Caco-2 (cell line): ENCODE data around the gene EMP3. TPM values are rescaled to one million over a fixed set of nuclear protein-coding genes. Genes with fewer than 3 reads are reported as not detected.

ENCODE experiments used
- BruUV-seq: library from RNA; stranded (reverse); fragments of 400-500 nt; replicated peaks from 2 replicates; lab custom pipeline; 2021; lab: Mats Ljungman, UMichigan
- CTCF ChIA-PET: fragments of 300-600 bp; sonication (Branson Sonifier 250); formaldehyde crosslinking; loops from one replicate; lab custom pipeline; 2022; ENCODE audit warnings: antibody characterized with exemption; lab: Charles Lee
- POLR2A ChIA-PET: fragments of 300-600 bp; sonication (Branson Sonifier 250); formaldehyde crosslinking; loops from one replicate; lab custom pipeline; 2022; ENCODE audit warnings: antibody characterized with exemption; lab: Charles Lee
- DNase-seq, 2 experiments: peaks; one replicate each; pipeline versions ENCODE4 v3.0.0 to v3.0.0-alpha.2; 2020 to 2022
- H3K27me3 ChIP-seq: replicated peaks from 2 replicates; pipeline ENCODE4 v1.6.0; 2011; ENCODE audit warnings: low read length; ENCODE audit not compliant: control insufficient read depth, insufficient read depth
- H3K36me3 ChIP-seq: 2 replicates; pipeline ENCODE4 v1.5.1; 2011; ENCODE audit warnings: low read length; ENCODE audit not compliant: control insufficient read depth, insufficient read depth
- H3K4me1 ChIP-seq: fragments of 250-450 bp; sonication (Bioruptor Pico); 2 replicates; pipeline ENCODE4 v1.5.1; 2020; ENCODE audit warnings: mild to moderate bottlenecking
- H3K4me3 ChIP-seq: 2 replicates; pipeline ENCODE4 v1.5.1; 2011; ENCODE audit warnings: low read depth, mild to moderate bottlenecking, control low read depth, low read length
- H3K9me3 ChIP-seq: fragments of 250-450 bp; sonication (Bioruptor Pico); 2 replicates; pipeline ENCODE4 v1.5.1; 2020; ENCODE audit warnings: mild to moderate bottlenecking, moderate library complexity
- H3K27ac Mint-ChIP-seq: one replicate; pipeline ENCODE4 v1.8.0; 2022; ENCODE audit warnings: mixed read lengths; ENCODE audit not compliant: unreplicated experiment
- H3K27me3 Mint-ChIP-seq: one replicate; pipeline ENCODE4 v1.8.0; 2022; ENCODE audit warnings: mixed read lengths; ENCODE audit not compliant: insufficient read depth, unreplicated experiment
- H3K36me3 Mint-ChIP-seq: one replicate; pipeline ENCODE4 v1.8.0; 2022; ENCODE audit warnings: mild to moderate bottlenecking, mixed read lengths; ENCODE audit not compliant: insufficient read depth, unreplicated experiment
- H3K4me1 Mint-ChIP-seq: one replicate; pipeline ENCODE4 v1.8.0; 2022; ENCODE audit warnings: low read depth, mixed read lengths; ENCODE audit not compliant: unreplicated experiment
- H3K4me3 Mint-ChIP-seq: one replicate; pipeline ENCODE4 v1.8.0; 2022; ENCODE audit warnings: mild to moderate bottlenecking, moderate library complexity, mixed read lengths; ENCODE audit not compliant: unreplicated experiment
- H3K9me3 Mint-ChIP-seq: one replicate; pipeline ENCODE4 v1.8.0; 2022; ENCODE audit warnings: mixed read lengths; ENCODE audit not compliant: unreplicated experiment
- CTCF ChIP-seq, 2 experiments: fragments of 200-600 bp in 1 of 2; IDR thresholded peaks; 1 replicate in 1 of 2; 2 replicates in 1 of 2; pipeline versions ENCODE4 v1.5.1 to v1.8.0; 2011 to 2022; ENCODE audit warnings: antibody characterized with exemption in 1 of 2, control low read depth in 1 of 2, inconsistent platforms in 1 of 2, low read depth in 1 of 2, low read length in 1 of 2, mild to moderate bottlenecking in 1 of 2, moderate library complexity in 1 of 2; ENCODE audit not compliant: insufficient read depth in 1 of 2, severe bottlenecking in 1 of 2, unreplicated experiment in 1 of 2
- intact Hi-C: fragments of 100-400 bp; cut with micrococcal nuclease; formaldehyde crosslinking; loops from one replicate; pipeline ENCODE4 v1.10.0; 2022; ENCODE audit not compliant: unreplicated experiment
- total RNA-seq: library from RNA; stranded (reverse); gene quantifications from 2 replicates; pipeline ENCODE4 v1.2.3, GENCODE V29; 2022

The EMP3 gene
- total RNA-seq, 1 experiment from 2014 or later = 6.8 TPM

- CTCF ChIA-PET = interaction anchor here (0.5 to 4.0 kb wide), 18 partner anchors 8 to 392 kb away, joined by 3 to 76 read pairs (median 4); partner anchors contain the start of genes KDELR1, SYNGR4 and TMEM143
Measured at GRCh38 chr19:48321622-48322591, 3.4 kb upstream of the EMP3 start.

GRCh38 chr19:48329167-48329891, 4.0 kb downstream of the EMP3 start:
- DNase-seq = peak; percentile 55 to 68
- no TSS peak for BruUV-seq
- H3K4me1 ChIP-seq = peaks cover 14% of the 10 kb centered on the region

More at GRCh38 chr19:48321622-48322591, 3.4 kb upstream of the EMP3 start:
- intact Hi-C loops = loop anchor here (1.0 to 5.0 kb wide), 4 partner anchors 11 to 123 kb away; partner anchors contain the start of genes GRWD1, KDELR1, SYNGR4 and TMEM143
- H3K27ac Mint-ChIP-seq = peak overlapping the region; percentile 95
- Histone ChIP-seq H3K36me3 (no peaks in the 10 kb centered on the region), H3K27me3 (no peaks in the 10 kb centered on the region), H3K9me3 (no peaks in the 10 kb centered on the region), H3K4me3 (peak overlapping the region; percentile 93), H3K4me1 (peaks cover 25% of the 10 kb centered on the region)
- peaks cover 34% of the 10 kb centered on the region for H3K36me3 Mint-ChIP-seq
- H3K27me3 Mint-ChIP-seq = no peaks in the 10 kb centered on the region
- peak in 1 of 2 experiments; percentile 15 for TF ChIP-seq CTCF (IDR thresholded peaks at IDR 0.05; ENCODE audit: insufficient read depth in 1 of 2, low read depth in 1 of 2, low read length in 1 of 2, severe bottlenecking in 1 of 2, unreplicated experiment in 1 of 2)
- H3K9me3 Mint-ChIP-seq = no peaks in the 10 kb centered on the region
- POLR2A ChIA-PET = interaction anchor here (0.6 to 1.3 kb wide), 9 partner anchors 11 to 152 kb away, joined by 3 to 6 read pairs (median 4); partner anchors contain the start of genes SYNGR4 and TMEM143
- peak overlapping the region; percentile 96 for H3K4me3 Mint-ChIP-seq
- H3K4me1 Mint-ChIP-seq = peaks cover 34% of the 10 kb centered on the region
- TSS peak; percentile 83 for BruUV-seq
- peak; percentile 98 to 99 for DNase-seq

More at GRCh38 chr19:48329167-48329891, 4.0 kb downstream of the EMP3 start:
- Mint-ChIP-seq H3K4me3 (peak overlapping the region; percentile 77), H3K4me1 (peaks cover 36% of the 10 kb centered on the region), H3K9me3 (no peaks in the 10 kb centered on the region), H3K27ac (peak overlapping the region; percentile 87), H3K36me3 (peaks cover 71% of the 10 kb centered on the region), H3K27me3 (no peaks in the 10 kb centered on the region)
- Histone ChIP-seq H3K4me3 (peak overlapping the region; percentile 52), H3K27me3 (no peaks in the 10 kb centered on the region), H3K9me3 (no peaks in the 10 kb centered on the region), H3K36me3 (no peaks in the 10 kb centered on the region)
- POLR2A ChIA-PET = interaction anchor here (0.5 to 0.6 kb wide), 5 partner anchors 8 to 940 kb away, joined by 3 to 8 read pairs (median 3); partner anchors contain the start of gene TMEM143
- TF ChIP-seq CTCF (IDR thresholded peaks at IDR 0.05; ENCODE audit: insufficient read depth in 1 of 2, low read depth in 1 of 2, low read length in 1 of 2, severe bottlenecking in 1 of 2, unreplicated experiment in 1 of 2) = no peak
- intact Hi-C loops = no loop called here
- CTCF ChIA-PET = interaction anchor here (1.2 to 2.0 kb wide), 2 partner anchors 8 to 35 kb away, joined by 4 to 13 read pairs; partner anchors contain the start of genes SYNGR4 and TMEM143
